GM04504 (cell line): Measurements from ENCODE around the gene NSL1.

Experiments used
- DNase-seq: peaks from one replicate; pipeline ENCODE4 v3.0.0-alpha.2; 2012; ENCODE audit warnings: low read depth

NSL1 gene

DNA sequence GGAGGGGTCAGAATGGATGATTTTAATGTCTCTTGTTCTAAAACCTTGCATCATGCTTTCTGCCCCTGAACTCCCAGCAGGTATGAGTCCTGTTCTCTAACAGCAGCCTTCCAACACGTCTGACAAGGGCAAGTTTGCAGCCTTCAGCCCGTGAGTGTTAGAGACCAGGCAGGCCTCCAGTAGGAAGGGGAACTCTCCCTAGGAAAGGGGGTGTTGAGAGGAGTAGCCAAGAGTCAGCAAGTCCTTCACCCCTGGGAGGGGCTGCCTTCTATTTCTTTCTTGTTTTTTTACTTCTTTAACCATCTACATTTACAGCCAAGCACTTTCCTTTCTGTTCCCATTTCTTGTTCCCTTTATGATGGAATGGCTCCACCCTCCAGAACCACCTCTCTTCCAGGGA, 106.1 kb downstream of the NSL1 start:
- DNase-seq: no peak

DNA sequence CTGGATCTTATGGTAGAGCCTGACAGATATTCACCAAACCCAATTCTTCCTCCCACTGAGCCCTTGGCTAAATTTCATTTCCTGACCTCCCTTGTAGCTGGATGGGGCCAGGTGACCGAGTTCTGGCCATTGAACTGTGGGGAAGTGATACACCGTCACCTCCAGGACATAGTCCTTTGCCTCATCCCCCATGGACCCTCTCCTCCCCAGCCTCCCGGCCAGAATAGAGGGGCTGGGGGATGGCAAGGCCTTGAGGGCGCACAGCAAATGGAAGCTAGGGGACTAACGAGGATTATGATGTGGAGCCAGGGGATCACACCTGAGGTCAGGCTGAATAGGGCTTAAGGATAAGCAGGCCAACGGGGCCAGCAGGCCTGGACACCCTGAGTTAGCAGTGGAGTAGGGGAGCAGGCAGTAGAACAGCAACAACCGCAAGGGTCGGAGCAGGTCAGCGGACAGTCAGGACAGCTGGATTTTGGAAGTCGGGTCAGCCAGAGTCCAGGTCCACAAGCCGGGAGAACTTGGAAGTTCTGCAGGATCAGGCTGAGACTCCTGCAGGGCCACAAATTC, 107.0 kb downstream of the NSL1 start:
- no peak for DNase-seq

DNA sequence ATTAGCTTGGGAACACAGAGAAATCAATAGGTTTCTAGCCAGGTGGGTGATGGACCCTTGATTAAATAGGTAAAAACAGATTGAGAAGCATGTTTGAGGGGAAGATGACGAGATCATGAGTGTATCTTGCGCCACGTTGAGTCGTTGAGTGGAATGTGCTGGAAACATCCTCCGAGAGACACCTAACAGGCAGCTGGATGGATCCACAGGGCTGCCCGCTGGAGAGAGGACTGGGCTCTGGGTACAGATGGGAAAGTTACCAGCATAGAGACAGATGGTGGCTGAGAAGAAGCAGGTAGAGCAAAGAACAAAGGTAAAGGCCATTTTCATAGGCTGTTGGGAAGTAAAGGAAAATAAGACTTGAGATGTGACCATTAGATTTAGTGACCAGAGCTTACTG, 107.5 kb downstream of the NSL1 start:
- no peak for DNase-seq

- no peak for DNase-seq
Observed at GRCh38 chr1:212683357-212683722, 108.2 kb downstream of the NSL1 start.

DNA sequence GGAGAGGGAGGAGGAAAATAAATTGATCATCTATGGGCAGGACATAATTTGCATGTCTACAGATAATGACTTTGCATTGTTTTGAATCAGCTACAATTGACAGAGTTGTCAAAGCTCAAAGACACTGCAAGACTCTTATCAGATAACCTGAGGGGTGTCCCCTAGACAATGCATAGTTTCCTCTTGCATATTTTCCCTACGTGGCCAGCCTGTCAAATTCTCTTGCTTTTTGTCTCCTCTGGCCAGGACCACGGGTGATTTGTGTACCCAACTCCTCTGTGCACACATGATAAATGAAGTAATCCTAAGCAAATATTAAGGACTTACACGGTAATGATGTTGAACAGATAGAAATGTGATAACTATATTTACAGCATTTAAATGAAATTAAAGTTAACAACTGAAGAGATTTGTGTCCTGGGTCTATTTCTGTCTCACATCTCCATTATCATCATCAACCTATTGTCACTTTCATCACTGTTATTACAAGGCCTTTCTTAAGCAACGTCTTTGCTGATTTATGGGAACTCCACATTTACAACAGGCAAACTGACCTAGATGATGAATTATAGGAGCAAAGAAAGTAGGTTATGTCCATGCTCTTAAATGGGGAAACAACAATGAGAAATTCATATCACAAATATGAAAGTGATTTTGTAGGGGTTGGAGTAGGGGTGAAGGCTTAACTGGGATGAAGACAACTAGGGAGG, 110.7 kb downstream of the NSL1 start:
- no peak for DNase-seq

GRCh38 chr1:212678456-212679410, 112.8 kb downstream of the NSL1 start:
- no peak for DNase-seq

DNA sequence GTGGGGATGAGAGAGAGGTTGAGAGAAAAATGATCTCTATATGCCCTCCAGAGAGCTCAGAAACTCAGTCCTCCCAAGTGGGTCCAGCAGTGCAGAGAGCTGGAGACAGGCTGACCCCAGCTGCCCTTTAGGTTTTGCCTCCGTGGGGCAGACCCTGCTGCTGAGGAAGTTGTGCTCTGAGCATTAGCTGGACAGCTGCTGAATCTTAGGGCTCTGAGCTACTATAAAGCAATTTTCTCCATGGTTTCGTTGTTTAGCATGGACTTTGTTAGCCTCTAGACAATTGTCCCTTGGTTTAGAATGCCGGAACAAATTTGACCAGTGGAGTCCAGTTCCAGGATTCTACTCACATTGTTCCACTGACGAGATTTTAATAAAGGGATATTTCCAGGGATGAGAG, 114.0 kb downstream of the NSL1 start:
- no peak for DNase-seq

DNA sequence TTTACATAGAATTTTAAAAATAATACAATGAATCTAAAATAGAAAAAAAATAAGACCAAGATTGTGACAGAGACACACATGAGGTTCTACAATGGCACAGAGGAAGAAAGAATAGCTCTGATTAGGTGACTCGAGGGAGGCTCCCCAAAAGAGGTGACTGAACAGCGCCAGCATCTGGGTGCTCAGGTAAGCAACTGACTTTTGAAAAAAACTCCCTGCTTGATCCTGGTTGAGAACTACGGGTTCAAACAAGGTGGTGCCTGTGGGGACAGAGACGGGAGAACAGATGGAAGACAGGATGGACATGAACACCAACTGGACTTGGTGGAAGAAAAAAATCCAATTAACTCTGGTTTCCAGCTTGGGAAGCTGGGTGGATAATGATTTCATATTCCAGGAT, 114.4 kb downstream of the NSL1 start:
- DNase-seq: no peak
